GM23338 (cell line): ENCODE results near the gene CCL24.

Experiments used
- CREB1 ChIP-seq: fragments of 250-450 bp; sonication (Bioruptor Pico); IDR thresholded peaks from 2 replicates; pipeline ENCODE4 v1.5.0; 2020; ENCODE audit warnings: low read depth, mild to moderate bottlenecking, moderate library complexity
- CTCF ChIP-seq, 2 experiments: fragments of 200-600 bp in 1 of 2; sonication (generic) in 1 of 2; conservative IDR thresholded peaks; 2 replicates each; pipeline versions ENCODE4 v1.5.1 to v1.6.1; 2016 to 2017; ENCODE audit warnings: antibody characterized with exemption in 2 of 2, low read depth in 2 of 2, mild to moderate bottlenecking in 2 of 2, moderate library complexity in 1 of 2
- ETS1 ChIP-seq: IDR thresholded peaks from 2 replicates; pipeline ENCODE4 v1.6.1; 2016; ENCODE audit warnings: antibody characterized with exemption
- EZH2 ChIP-seq: fragments of 200-600 bp; sonication (generic); IDR thresholded peaks from one replicate; pipeline ENCODE4 v1.8.0; 2017; ENCODE audit warnings: antibody characterized with exemption, mild to moderate bottlenecking, low read depth; ENCODE audit not compliant: unreplicated experiment
- EZH2phosphoT487 ChIP-seq: fragments of 200-600 bp; sonication (generic); IDR thresholded peaks from one replicate; pipeline ENCODE4 v1.8.1; 2018; ENCODE audit warnings: antibody characterized with exemption; ENCODE audit not compliant: unreplicated experiment
- JUNB ChIP-seq: IDR thresholded peaks from one replicate; pipeline ENCODE4 v1.6.1; 2016; ENCODE audit warnings: antibody characterized with exemption; ENCODE audit not compliant: unreplicated experiment
- POLR2AphosphoS5 ChIP-seq: IDR thresholded peaks from 2 replicates; pipeline ENCODE4 v1.6.1; 2016; ENCODE audit warnings: antibody characterized with exemption, low read depth
- REST ChIP-seq: IDR thresholded peaks from one replicate; pipeline ENCODE4 v1.6.1; 2018; ENCODE audit warnings: antibody characterized with exemption; ENCODE audit not compliant: unreplicated experiment
- STAT1 ChIP-seq: IDR thresholded peaks from one replicate; pipeline ENCODE4 v1.6.1; 2016; ENCODE audit warnings: antibody characterized with exemption; ENCODE audit not compliant: unreplicated experiment

- TF ChIP-seq CTCF (conservative IDR thresholded peaks at IDR 0.05; ENCODE audit: low read depth in 2 of 2): no peak
- no peak for TF ChIP-seq EZH2
- TF ChIP-seq REST: no peak
- TF ChIP-seq EZH2phosphoT487: no peak
- no peak for TF ChIP-seq JUNB
- TF ChIP-seq POLR2AphosphoS5: no peak
- no peak for TF ChIP-seq ETS1
- no peak for TF ChIP-seq CREB1 (CRISPR knock-in tag)
- no peak for TF ChIP-seq STAT1
Measured at GRCh38 chr7:75789361-75789924, 24.2 kb downstream of the CCL24 start.
